Femur (tissue), 1 donor: ENCODE results near the gene CETN1.

Experiments used
- DNase-seq: peaks from one replicate; pipeline ENCODE4 v3.0.0-alpha.2; 2017

CETN1 gene

DNA sequence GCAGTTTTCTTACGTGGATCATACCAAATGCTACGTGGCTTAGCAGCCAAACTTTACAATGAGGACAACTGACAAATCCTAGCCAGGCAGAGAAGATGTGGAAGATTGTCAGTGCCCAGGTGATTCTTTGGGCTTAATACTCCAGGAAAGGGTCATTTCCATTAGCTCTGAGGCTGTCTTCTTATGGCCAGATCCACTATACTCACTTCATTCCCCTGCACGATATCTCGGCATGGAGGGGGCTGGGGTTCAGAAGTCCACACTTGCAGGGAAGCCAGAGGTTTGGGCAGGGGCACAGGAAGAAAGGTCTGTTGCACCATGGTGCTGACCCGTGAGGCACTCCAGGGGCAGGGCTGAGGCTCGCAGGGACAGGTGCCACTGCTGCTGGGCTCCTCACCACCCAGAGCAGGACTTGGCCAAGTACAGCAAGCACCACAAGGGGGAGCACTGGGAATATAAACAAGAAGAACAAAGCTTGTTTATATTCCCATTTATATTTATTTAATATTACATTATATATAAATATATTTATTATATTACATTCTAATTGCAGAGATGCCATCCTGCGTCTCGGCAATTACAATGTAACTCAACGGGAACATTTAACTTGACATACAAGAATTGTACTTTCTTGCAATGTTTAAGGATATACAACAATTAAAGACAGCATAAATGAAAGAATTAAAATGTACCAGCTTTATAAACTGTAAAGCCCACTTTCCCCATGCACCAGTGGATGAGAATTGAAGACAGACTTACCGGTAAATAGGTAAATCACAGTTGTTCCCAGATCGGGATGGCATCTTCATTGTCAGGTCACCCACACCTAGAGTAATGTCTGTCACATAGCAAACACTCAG lies 43.8 kb downstream of the CETN1 start:
- DNase-seq: peak; percentile 72

DNA sequence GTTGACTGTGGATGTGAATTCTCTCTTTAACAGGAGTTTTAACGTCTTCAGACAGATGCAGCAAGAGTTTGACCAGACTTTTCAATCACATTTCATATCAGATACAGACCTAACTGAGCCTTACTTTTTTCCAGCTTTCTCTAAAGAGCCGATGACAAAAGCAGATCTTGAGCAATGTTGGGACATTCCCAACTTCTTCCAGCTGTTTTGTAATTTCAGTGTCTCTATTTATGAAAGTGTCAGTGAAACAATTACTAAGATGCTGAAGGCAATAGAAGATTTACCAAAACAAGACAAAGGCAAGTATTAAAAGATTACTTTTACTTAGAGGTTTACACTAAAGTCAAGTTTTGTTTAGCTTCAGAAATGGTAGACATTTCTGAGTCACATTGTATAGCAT lies 47.1 kb downstream of the CETN1 start:
- no peak for DNase-seq

DNA sequence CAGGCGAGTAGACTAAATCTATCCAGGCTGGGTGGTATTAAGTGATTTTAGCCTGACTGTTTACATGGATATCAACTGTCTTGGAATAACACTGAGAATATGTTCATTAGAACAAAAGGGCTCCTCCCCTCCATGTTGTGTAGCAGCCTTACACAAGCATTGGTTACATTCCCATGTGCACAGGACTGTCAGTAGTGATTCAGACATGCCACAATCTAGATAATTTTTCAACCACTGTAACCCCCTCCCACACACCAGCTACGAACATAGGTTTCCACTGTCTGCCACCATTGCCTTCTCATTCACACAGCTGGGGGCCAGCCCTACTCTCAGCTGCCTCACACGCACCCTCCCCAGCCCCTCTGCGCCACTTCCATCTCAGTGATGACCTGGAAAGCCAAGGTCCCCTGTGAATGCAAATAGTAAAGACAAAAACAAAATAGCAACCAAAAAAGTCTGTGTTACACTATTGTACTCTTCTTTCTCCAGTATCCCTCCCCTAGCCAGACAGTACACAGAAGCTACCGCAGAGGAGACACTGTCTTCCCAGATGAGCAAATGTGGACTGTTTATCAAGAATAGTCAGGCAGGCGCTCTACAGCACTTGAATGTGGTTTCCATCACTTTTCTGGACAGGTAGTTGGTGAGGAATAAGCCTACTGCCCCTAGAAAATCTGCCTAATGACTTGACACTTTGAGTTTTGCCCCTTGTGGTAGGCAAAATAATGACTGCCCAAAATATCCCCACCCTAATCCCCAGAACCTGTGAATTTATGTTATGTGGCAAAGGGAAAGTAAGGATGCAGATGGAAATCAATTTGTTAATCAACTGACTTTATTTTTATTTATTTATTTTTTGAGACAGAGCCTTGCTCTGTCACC lies 49.3 kb downstream of the CETN1 start:
- no peak for DNase-seq

DNA sequence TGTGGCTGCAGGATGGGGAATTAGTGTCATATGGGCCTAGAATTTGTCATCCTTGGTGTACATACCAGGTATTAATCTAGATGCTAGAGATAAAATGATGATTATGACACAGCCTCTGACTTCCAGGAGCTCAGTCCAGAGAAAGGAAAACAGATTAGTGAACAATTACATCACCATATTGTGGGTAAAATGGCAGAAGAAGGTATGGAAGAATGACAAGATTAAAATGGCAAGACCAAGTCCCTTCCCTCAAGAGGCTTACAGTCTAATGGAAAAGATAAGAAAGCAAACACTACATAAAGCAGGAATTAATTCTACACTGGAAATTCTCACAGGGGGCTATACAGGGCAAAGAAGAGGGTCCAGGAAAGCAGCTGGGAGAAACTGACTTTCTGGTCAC lies 51.4 kb downstream of the CETN1 start:
- no peak for DNase-seq
